MM.1S (cell line): ENCODE results near the gene ALPL.
A peak's percentile ranks its signal among the peaks of the same experiment; 100 is the strongest.

Experiments
- DNase-seq: peaks from one replicate; pipeline ENCODE4 v3.0.0-alpha.2; 2015
- H2AFZ ChIP-seq: fragments of 300-600 bp; sonication (generic); 2 replicates; pipeline ENCODE4 v1.6.0; 2016; ENCODE audit warnings: antibody characterized with exemption, low read length
- H3F3A ChIP-seq: fragments of 300-600 bp; sonication (generic); 2 replicates; pipeline ENCODE4 v1.6.1; 2016; ENCODE audit warnings: mild to moderate bottlenecking, antibody characterized with exemption, low read length, moderate library complexity, mixed read lengths; ENCODE audit not compliant: insufficient read depth
- H3K27ac ChIP-seq: fragments of 300-600 bp; sonication (generic); 2 replicates; pipeline ENCODE4 v1.5.1; 2016; ENCODE audit warnings: mild to moderate bottlenecking, low read length
- H3K27me3 ChIP-seq: fragments of 300-600 bp; sonication (generic); replicated peaks from 2 replicates; pipeline ENCODE4 v1.6.0; 2016; ENCODE audit warnings: low read length; ENCODE audit not compliant: insufficient read depth
- H3K36me3 ChIP-seq: fragments of 300-600 bp; sonication (generic); replicated peaks from 2 replicates; pipeline ENCODE4 v1.6.1; 2016; ENCODE audit warnings: mild to moderate bottlenecking, low read length, mixed read lengths; ENCODE audit not compliant: insufficient read depth
- H3K4me1 ChIP-seq: fragments of 300-600 bp; sonication (generic); 2 replicates; pipeline ENCODE4 v1.6.1; 2016; ENCODE audit warnings: low read length, mixed read lengths
- H3K4me2 ChIP-seq: fragments of 300-600 bp; sonication (generic); 2 replicates; pipeline ENCODE4 v1.6.0; 2016; ENCODE audit warnings: low read depth, low read length
- H3K4me3 ChIP-seq: fragments of 300-600 bp; sonication (generic); 2 replicates; pipeline ENCODE4 v1.5.1; 2016; ENCODE audit warnings: low read length, mixed read lengths
- H3K79me2 ChIP-seq: fragments of 300-600 bp; sonication (generic); 2 replicates; pipeline ENCODE4 v1.6.1; 2016; ENCODE audit warnings: mixed run types, low read length, mixed read lengths
- H3K9ac ChIP-seq: fragments of 300-600 bp; sonication (generic); 2 replicates; pipeline ENCODE4 v1.6.1; 2016; ENCODE audit warnings: low read length, mixed read lengths
- H3K9me2 ChIP-seq: fragments of 300-600 bp; sonication (generic); replicated peaks from 2 replicates; pipeline ENCODE4 v1.6.1; 2016; ENCODE audit warnings: mild to moderate bottlenecking, low read length, mixed read lengths; ENCODE audit not compliant: insufficient read depth
- H3K9me3 ChIP-seq: fragments of 300-600 bp; sonication (generic); replicated peaks from 2 replicates; pipeline ENCODE4 v1.6.1; 2016; ENCODE audit warnings: mild to moderate bottlenecking, low read length, mixed read lengths; ENCODE audit not compliant: insufficient read depth
- H4K20me1 ChIP-seq: fragments of 300-600 bp; sonication (generic); 2 replicates; pipeline ENCODE4 v1.6.1; 2016; ENCODE audit warnings: mild to moderate bottlenecking, low read length, moderate library complexity, mixed read lengths; ENCODE audit not compliant: insufficient read depth
- EZH2 ChIP-seq: fragments of 300-600 bp; sonication (generic); optimal IDR thresholded peaks from 2 replicates; pipeline ENCODE3; 2017; ENCODE audit warnings: low read depth, mild to moderate bottlenecking, antibody characterized with exemption, low read length, mixed read lengths
- EZH2phosphoT487 ChIP-seq: fragments of 300-600 bp; sonication (generic); IDR thresholded peaks from 2 replicates; pipeline ENCODE4 v1.6.1; 2018; ENCODE audit warnings: antibody characterized with exemption, low read length
- TF ChIP-seq, protein P1 (sequence below): fragments of 300-600 bp; sonication (generic); IDR thresholded peaks from 2 replicates; pipeline ENCODE4 v1.5.1; 2016; ENCODE audit warnings: antibody characterized with exemption, low read length, mixed read lengths

Gene ALPL

DNA sequence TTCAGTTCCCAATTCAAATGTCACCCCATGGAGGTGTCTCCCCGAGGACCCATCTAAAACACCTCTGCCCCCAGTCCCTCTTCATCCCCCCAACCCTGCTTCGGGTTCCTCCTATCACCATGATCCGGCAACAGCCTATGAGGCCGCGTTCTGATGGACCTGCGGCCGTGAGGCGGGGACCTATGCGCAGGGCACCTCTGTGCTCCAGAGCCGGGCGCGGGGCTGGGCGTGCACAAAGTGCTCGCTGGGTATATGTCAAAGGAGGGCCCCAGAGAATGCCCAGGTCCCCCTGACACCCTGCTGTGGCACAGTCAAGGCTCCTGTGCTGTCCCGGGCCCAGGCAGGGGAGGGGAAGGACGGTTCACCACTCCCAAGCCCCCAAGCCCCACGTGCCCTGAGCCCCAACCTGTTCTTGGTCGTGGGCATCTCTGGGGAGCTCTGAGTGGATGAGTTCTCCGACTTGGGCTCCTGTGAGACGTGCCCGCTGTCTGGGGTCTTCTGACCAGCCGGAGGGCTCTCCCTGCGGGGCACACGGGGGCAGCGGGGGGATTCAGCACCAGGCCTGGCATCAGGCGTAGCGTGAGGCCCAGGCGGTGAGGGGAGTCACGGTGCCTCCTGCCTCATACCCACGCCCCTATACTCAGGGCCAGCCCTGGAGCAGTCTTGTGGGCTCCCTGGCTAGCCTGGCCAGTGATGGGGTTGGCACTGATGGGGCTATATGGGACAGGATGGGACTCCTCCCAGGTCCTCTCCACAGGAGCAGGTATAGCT is 92.2 kb downstream of the ALPL start:
- no peaks in the 10 kb centered on the region for H3K4me1 ChIP-seq
- H3K27ac ChIP-seq = no peak overlapping the region
- no peaks in the 10 kb centered on the region for H3F3A ChIP-seq
- H4K20me1 ChIP-seq = no peaks in the 10 kb centered on the region
- no peak for TF ChIP-seq EZH2phosphoT487
- no peak for TF ChIP-seq EZH2
- TF ChIP-seq, protein P1, sequence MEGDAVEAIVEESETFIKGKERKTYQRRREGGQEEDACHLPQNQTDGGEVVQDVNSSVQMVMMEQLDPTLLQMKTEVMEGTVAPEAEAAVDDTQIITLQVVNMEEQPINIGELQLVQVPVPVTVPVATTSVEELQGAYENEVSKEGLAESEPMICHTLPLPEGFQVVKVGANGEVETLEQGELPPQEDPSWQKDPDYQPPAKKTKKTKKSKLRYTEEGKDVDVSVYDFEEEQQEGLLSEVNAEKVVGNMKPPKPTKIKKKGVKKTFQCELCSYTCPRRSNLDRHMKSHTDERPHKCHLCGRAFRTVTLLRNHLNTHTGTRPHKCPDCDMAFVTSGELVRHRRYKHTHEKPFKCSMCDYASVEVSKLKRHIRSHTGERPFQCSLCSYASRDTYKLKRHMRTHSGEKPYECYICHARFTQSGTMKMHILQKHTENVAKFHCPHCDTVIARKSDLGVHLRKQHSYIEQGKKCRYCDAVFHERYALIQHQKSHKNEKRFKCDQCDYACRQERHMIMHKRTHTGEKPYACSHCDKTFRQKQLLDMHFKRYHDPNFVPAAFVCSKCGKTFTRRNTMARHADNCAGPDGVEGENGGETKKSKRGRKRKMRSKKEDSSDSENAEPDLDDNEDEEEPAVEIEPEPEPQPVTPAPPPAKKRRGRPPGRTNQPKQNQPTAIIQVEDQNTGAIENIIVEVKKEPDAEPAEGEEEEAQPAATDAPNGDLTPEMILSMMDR = no peak
- no peaks in the 10 kb centered on the region for H3K9me2 ChIP-seq
- H3K36me3 ChIP-seq = no peaks in the 10 kb centered on the region
- no peak overlapping the region for H2AFZ ChIP-seq
- H3K4me3 ChIP-seq = no peak overlapping the region
- H3K79me2 ChIP-seq = no peaks in the 10 kb centered on the region
- H3K27me3 ChIP-seq = peaks cover 90% of the 10 kb centered on the region
- H3K4me2 ChIP-seq = no peak overlapping the region
- DNase-seq = no peak
- no peaks in the 10 kb centered on the region for H3K9me3 ChIP-seq
- H3K9ac ChIP-seq = no peak overlapping the region

DNA sequence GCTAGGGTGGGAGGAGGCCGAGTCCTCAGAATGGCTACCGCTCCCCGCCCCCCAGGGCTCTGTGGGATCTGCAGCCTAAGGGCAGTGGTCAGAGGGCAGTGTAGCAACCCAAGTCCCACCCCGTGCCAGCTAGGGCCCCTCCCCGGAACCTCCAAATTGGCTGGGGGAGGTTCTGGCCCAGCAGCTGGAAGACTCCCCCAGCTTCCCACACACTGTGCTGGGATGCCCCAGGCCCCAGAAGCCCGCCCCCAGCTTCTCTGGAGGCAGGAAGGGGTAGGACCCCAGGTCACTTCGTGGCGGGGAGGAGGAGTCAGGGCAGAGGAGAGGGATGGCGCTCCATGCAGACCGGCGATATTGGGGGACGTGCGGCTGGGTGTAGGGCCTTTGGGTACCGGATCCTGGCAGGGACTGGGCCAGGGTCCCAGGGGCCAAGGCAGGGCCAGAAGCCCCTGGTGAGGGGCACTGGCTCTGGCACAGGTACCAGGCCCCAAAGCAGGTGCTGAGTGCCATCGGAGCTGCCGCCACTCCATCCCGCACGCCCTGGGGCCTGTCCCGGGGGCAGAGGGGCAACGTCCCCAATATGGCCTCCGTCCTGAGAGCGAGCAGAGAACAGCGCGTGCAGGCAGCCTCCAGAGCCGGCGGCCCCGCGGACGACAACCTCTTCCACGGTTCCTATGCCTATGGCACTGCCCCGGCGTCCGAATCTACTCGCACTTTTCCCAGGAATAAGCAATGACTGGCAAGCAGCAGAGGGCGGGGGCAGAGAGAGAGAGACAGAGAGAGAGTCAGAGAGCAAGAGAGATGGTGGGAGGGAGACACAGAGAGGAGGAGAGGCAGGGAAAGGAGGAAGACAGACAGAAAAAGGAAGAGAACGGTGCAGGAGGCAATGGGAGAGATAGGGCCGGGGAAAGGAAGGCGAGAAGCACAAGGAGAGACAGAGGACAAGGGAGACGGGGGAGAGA is 94.2 kb downstream of the ALPL start:
- Histone ChIP-seq H3K9me3 (no peaks in the 10 kb centered on the region), H4K20me1 (no peaks in the 10 kb centered on the region), H2AFZ (no peak overlapping the region), H3K36me3 (no peaks in the 10 kb centered on the region), H3K4me3 (no peak overlapping the region), H3K27ac (no peak overlapping the region), H3F3A (no peaks in the 10 kb centered on the region), H3K27me3 (peaks cover 80% of the 10 kb centered on the region), H3K4me2 (no peak overlapping the region), H3K4me1 (peaks cover 7% of the 10 kb centered on the region; the same call in 1 of the 2 replicates), H3K9ac (no peak overlapping the region), H3K79me2 (no peaks in the 10 kb centered on the region), H3K9me2 (no peaks in the 10 kb centered on the region)
- TF ChIP-seq, protein P1 = no peak
- TF ChIP-seq EZH2 (no peak), EZH2phosphoT487 (no peak)
- no peak for DNase-seq

DNA sequence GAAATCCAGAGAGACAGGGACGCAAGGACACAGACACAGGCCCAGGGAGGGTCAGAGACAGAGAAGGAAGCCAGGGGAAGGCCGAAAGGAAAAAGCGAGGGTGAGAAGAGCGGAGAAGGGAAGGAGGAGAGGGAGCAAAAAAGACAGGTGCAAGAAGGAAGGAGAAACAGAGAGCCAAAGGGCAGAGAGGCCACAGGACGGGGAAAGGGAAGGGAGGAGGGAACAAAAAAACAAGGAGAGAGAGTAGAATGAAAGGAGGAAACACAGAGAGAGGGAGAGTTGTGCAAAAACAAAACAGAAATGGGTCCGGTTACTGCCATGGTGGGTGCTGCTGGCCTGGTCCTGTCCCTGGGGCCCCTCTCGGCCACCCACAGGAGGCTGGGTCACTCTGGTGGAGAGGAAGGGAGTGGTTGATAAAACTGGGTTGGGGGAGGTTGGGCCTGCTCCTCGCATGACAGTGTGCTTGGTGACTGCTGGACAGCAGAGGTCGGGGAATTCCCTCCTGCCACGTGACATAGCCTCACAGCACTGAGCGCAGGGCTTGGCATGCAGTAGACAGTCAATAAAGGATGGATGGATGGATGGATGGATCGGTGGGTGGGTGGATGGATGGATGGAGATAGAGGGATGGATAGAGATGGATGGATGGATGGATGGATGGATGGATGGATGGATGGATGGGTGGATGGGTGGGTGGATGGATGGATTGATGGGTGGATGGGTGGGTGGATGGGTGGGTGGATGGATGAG is 95.2 kb downstream of the ALPL start:
- Histone ChIP-seq H3K4me1 (peaks cover 7% of the 10 kb centered on the region; the same call in 1 of the 2 replicates), H3K79me2 (no peaks in the 10 kb centered on the region), H2AFZ (no peak overlapping the region), H4K20me1 (no peaks in the 10 kb centered on the region), H3F3A (no peaks in the 10 kb centered on the region), H3K27ac (no peak overlapping the region), H3K36me3 (no peaks in the 10 kb centered on the region), H3K27me3 (peaks cover 77% of the 10 kb centered on the region), H3K9me2 (no peaks in the 10 kb centered on the region), H3K9me3 (no peaks in the 10 kb centered on the region), H3K9ac (no peak overlapping the region), H3K4me3 (no peak overlapping the region), H3K4me2 (0 out of 2 replicates have a peak overlapping the region, but pooled peaks have one; percentile 9)
- TF ChIP-seq EZH2 (no peak), EZH2phosphoT487 (no peak)
- TF ChIP-seq, protein P1 = no peak
- no peak for DNase-seq
